NCI-H510A (cell line): ENCODE data around the gene DNAJC10.
"Not testable (repeated sequence)": the region's sequence is repeated elsewhere in the genome, so short reads cannot be mapped to it uniquely, and the experiment has no call there.

Experiments
- DNase-seq: peaks from one replicate; lab custom pipeline; 2025; lab: John Stamatoyannopoulos, UW

The DNAJC10 gene

GRCh38 chr2:182715892-182716649, at the start of gene DNAJC10:
Gene DNAJC10 (plus strand): TSS chr2:182716257. CDS start chr2:182718087, 1,830 bp downstream.
- peak; percentile 96 for DNase-seq

GRCh38 chr2:182666674-182667314, 49.3 kb upstream of the DNAJC10 start:
- no peak for DNase-seq

GRCh38 chr2:182667315-182667695, 48.8 kb upstream of the DNAJC10 start:
- DNase-seq = no peak

- peak; percentile 99 for DNase-seq
Measured at GRCh38 chr2:182668671-182669070, 47.4 kb upstream of the DNAJC10 start.

- no peak for DNase-seq
Measured at GRCh38 chr2:182672466-182673165, 43.4 kb upstream of the DNAJC10 start.

- no peak for DNase-seq
Measured at GRCh38 chr2:182680837-182681236, 35.2 kb upstream of the DNAJC10 start.

- DNase-seq = no peak
Measured at GRCh38 chr2:182682210-182682609, 33.8 kb upstream of the DNAJC10 start.

GRCh38 chr2:182685559-182685958, 30.5 kb upstream of the DNAJC10 start:
- no peak for DNase-seq

- DNase-seq = not testable (repeated sequence)
Measured at GRCh38 chr2:182686763-182687162, 29.3 kb upstream of the DNAJC10 start.

- peak; percentile 90 for DNase-seq
Measured at GRCh38 chr2:182694189-182694588, 21.9 kb upstream of the DNAJC10 start.

GRCh38 chr2:182695776-182696175, 20.3 kb upstream of the DNAJC10 start:
- no peak for DNase-seq

- no peak for DNase-seq
Measured at GRCh38 chr2:182698671-182699070, 17.4 kb upstream of the DNAJC10 start.

- no peak for DNase-seq
Measured at GRCh38 chr2:182705761-182706160, 10.3 kb upstream of the DNAJC10 start.

- no peak for DNase-seq
Measured at GRCh38 chr2:182706751-182707150, 9.3 kb upstream of the DNAJC10 start.

GRCh38 chr2:182713601-182714000, 2.5 kb upstream of the DNAJC10 start:
- DNase-seq = no peak

- DNase-seq = peak; percentile 11
Measured at GRCh38 chr2:182715121-182715891, 751 bp upstream of the DNAJC10 start.

- DNase-seq = peak; percentile 62
Measured at GRCh38 chr2:182716650-182716979, 558 bp downstream of the DNAJC10 start.

- no peak for DNase-seq
Measured at GRCh38 chr2:182717416-182717815, 1.4 kb downstream of the DNAJC10 start.

GRCh38 chr2:182717816-182718215, 1.8 kb downstream of the DNAJC10 start:
- no peak for DNase-seq

- no peak for DNase-seq
Measured at GRCh38 chr2:182718459-182718858, 2.4 kb downstream of the DNAJC10 start.

GRCh38 chr2:182719116-182719515, 3.1 kb downstream of the DNAJC10 start:
- not testable (repeated sequence) for DNase-seq

GRCh38 chr2:182724656-182725055, 8.6 kb downstream of the DNAJC10 start:
- DNase-seq = no peak
